Stomach (tissue), 9 donors: ENCODE data around the gene IRAK1. TPM values are rescaled to one million over a fixed set of nuclear protein-coding genes. Genes with fewer than 3 reads are reported as not detected.

Experiments
- DNase-seq, 2 donors: peaks; one replicate each; pipeline versions ENCODE4 v3.0.0 to v3.0.0-alpha.2; 2013 to 2019
- H3K27ac ChIP-seq, 5 donors: fragments of 200-600 bp in 4 of 5; sonication (generic) in 4 of 5; one replicate each; pipeline ENCODE4 v1.5.1; 2013 to 2019; ENCODE audit warnings: mild to moderate bottlenecking in 1 of 5, moderate library complexity in 1 of 5
- H3K27me3 ChIP-seq, 3 donors: fragments of 200-600 bp; sonication (generic); one replicate each; pipeline ENCODE4 v1.5.1; 2017 to 2019; ENCODE audit warnings: mixed run types in 1 of 3
- H3K36me3 ChIP-seq, 4 donors: fragments of 200-600 bp; sonication (generic); 1 replicate in 3 of 4; 2 replicates in 1 of 4; pipeline ENCODE4 v1.5.1; 2016 to 2019
- H3K4me1 ChIP-seq, 4 donors: fragments of 200-600 bp; sonication (generic); one replicate each; pipeline ENCODE4 v1.5.1; 2016 to 2019
- H3K4me3 ChIP-seq, 4 donors: fragments of 200-600 bp; sonication (generic) in 3 of 4; one replicate each; pipeline ENCODE4 v1.5.1; 2016 to 2019; ENCODE audit warnings: mild to moderate bottlenecking in 1 of 4
- H3K9me3 ChIP-seq, 4 donors: fragments of 200-600 bp; sonication (generic); one replicate each; pipeline ENCODE4 v1.5.1; 2016 to 2019
- EP300 ChIP-seq: sonication (generic); formaldehyde crosslinking; IDR thresholded peaks from one replicate; pipeline ENCODE4 v1.6.1; 2017; ENCODE audit warnings: antibody characterized with exemption
- POLR2A ChIP-seq, 4 donors: fragments of 450-650 bp; IDR thresholded peaks; one replicate each; pipeline ENCODE4 v1.6.1; 2016; ENCODE audit warnings: antibody characterized with exemption in 4 of 4, control low read depth in 2 of 4, mild to moderate bottlenecking in 1 of 4, moderate library complexity in 1 of 4
- POLR2AphosphoS5 ChIP-seq, 3 donors: sonication (generic); formaldehyde crosslinking; IDR thresholded peaks; one replicate each; pipeline ENCODE4 v1.6.1; 2016; ENCODE audit warnings: antibody characterized with exemption in 3 of 3
- WGBS, 5 donors: extraction: QIAGEN DNeasy Blood & Tissue Kit in 3 of 5; methylation state at CpG; one replicate each; pipeline versions ENCODE4 v1.1.5 to v1.1.7; 2013 to 2018; 5-methylcytosine and 5-hydroxymethylcytosine counted together
- intact Hi-C: fragments of 100-400 bp; cut with DNase I; formaldehyde crosslinking; loops from one replicate; pipeline ENCODE4 v1.15.1; 2023; ENCODE audit warnings: low total_unique reads
- polyA plus RNA-seq, 3 donors: library from polyadenylated mRNA; stranded (reverse); fragments of 200-250 nt; gene quantifications; one replicate each; pipeline ENCODE4 v1.2.3, GENCODE V29; 2013
- total RNA-seq, 5 donors: library from RNA; depleted of rRNA; stranded (reverse); fragments of >200 nt; gene quantifications; one replicate each; pipeline versions ENCODE4 v1.1.0 to v1.2.3, GENCODE V29; 2014 to 2016
- TF ChIP-seq, protein P1 (sequence below), 7 experiments: fragments of 450-650 bp in 4 of 7; fragments of 200-600 bp in 3 of 7; sonication (generic) in 3 of 7; IDR thresholded peaks; one replicate each; pipeline ENCODE4 v1.5.1; 2016 to 2019; ENCODE audit warnings: antibody characterized with exemption in 7 of 7, control low read depth in 2 of 7, mild to moderate bottlenecking in 1 of 7
- donor health status: healthy with polysubstance abuse.
- donor health status: Bipolar disorder and iron deficiency.
- donor health status: healthy.

IRAK1 gene
- total and polyA plus RNA-seq, 8 donors: 25.5 to 211 (median 66.9) TPM

DNA sequence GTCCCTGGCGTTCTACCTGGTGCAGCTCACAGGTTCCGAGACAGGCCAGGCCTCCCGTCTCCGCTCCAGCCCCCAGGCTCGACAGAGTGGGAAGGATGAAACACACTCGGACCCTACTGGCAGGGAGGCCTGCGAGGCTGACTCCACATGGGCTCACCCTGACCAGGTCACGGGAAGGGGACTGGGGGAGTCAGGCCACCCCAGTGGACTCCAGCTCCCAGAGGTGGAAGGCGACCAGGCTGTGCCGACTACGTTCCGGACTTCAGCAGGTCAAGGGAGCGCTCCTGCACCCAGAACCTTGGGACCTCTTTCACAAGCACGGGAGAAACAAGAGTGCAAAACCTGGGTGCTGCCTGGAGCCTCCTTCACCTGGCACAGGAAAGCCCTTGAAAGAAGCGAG lies 4.6 kb upstream of the IRAK1 start:
- Histone ChIP-seq H3K27ac (peak overlapping the region in 1 of 5 donors; percentile 27), H3K36me3 (peaks cover 0 to 23% (median 16%) of the 10 kb centered on the region in 4 donors), H3K9me3 (no peaks in the 10 kb centered on the region), H3K4me3 (no peak overlapping the region), H3K27me3 (peaks cover 0 to 5% (median 0%) of the 10 kb centered on the region in 3 donors), H3K4me1 (peaks cover 0 to 47% (median 25%) of the 10 kb centered on the region in 4 donors)
- DNase-seq: no peak
- no peak for TF ChIP-seq EP300
- TF ChIP-seq, protein P1, sequence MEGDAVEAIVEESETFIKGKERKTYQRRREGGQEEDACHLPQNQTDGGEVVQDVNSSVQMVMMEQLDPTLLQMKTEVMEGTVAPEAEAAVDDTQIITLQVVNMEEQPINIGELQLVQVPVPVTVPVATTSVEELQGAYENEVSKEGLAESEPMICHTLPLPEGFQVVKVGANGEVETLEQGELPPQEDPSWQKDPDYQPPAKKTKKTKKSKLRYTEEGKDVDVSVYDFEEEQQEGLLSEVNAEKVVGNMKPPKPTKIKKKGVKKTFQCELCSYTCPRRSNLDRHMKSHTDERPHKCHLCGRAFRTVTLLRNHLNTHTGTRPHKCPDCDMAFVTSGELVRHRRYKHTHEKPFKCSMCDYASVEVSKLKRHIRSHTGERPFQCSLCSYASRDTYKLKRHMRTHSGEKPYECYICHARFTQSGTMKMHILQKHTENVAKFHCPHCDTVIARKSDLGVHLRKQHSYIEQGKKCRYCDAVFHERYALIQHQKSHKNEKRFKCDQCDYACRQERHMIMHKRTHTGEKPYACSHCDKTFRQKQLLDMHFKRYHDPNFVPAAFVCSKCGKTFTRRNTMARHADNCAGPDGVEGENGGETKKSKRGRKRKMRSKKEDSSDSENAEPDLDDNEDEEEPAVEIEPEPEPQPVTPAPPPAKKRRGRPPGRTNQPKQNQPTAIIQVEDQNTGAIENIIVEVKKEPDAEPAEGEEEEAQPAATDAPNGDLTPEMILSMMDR (IDR thresholded peaks at IDR 0.05): no peak
- no peak for TF ChIP-seq POLR2AphosphoS5 (IDR thresholded peaks at IDR 0.05)
- WGBS, 5 donors: 78 to 98% (median 93%) methylated on average over 7 to 15 of the region's 15 CpGs
- intact Hi-C loops: no loop called here

DNA sequence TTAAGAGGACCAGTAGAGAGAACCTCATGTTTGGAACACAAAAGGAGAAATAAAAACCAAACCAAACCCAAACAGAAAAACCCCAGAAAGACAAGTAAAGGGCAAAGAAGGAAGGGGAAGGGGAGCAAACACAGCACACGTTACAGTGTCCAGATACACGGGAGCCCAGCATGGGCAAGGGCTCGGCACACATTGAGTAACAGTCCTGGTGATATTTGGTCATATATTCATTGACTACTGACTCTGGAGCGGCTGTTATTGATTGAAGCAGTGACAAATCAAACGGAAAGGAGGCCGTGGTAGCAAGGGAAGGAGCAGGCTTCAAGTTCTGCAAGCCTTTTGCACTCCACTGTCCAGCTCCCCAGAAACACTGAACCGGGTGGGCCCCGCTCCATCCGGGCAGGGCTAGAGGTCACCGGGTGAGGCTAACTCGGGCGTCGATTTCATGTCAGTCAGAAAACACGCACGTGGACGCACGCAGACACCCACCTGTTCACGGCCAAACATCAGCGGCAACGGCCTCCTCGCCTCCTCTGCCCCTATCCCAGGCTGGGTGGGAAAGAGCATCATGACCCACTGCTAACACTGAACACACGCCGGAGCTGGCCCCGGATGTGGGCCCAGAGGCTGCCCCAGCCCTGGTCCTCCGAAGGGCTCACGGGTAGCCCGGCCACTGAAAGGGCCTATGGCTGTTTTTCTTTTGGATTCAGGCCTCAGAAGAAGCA lies 3.7 kb upstream of the IRAK1 start:
- Histone ChIP-seq H3K36me3 (peaks cover 0 to 16% (median 11%) of the 10 kb centered on the region in 4 donors), H3K4me3 (no peak overlapping the region), H3K4me1 (peaks cover 5 to 47% (median 29%) of the 10 kb centered on the region in 4 donors), H3K27ac (peak overlapping the region in 3 of 5 donors; percentile 1 to 27 (median 18)), H3K9me3 (no peaks in the 10 kb centered on the region), H3K27me3 (peaks cover 0 to 5% (median 0%) of the 10 kb centered on the region in 3 donors)
- TF ChIP-seq POLR2A (IDR thresholded peaks at IDR 0.05) (no peak), POLR2AphosphoS5 (IDR thresholded peaks at IDR 0.05) (no peak), EP300 (no peak)
- TF ChIP-seq, protein P1 (IDR thresholded peaks at IDR 0.05): no peak
- intact Hi-C loops: no loop called here
- 52 to 74% (median 61%) methylated on average over 9 to 27 of the region's 27 CpGs for WGBS, 5 donors
- DNase-seq: no peak

DNA sequence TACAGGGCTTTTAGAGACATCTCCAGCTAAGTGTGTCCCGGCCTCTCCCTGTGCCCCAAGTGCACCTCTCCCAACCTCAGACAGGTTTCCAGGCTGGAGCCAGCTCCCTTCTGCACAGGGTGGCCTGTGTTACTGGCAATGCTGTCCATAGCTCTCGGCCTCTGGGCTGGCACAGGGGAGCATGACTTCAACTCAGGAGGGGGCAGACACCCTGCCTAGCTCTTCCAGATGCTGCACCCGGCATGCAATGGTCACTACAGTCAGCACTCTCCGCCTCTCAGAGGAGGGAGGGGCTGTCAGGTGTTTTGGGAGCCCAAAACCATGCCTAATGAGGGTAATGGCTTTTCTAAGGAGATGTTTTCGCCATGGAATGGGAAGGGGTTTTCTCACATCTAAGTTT lies 2.4 kb upstream of the IRAK1 start:
- peaks cover 0 to 5% (median 0%) of the 10 kb centered on the region in 3 donors for H3K27me3 ChIP-seq
- no peak for DNase-seq
- H3K4me3 ChIP-seq: no peak overlapping the region
- intact Hi-C loops: no loop called here
- TF ChIP-seq POLR2A (IDR thresholded peaks at IDR 0.05) (no peak), POLR2AphosphoS5 (IDR thresholded peaks at IDR 0.05) (no peak), EP300 (no peak)
- TF ChIP-seq, protein P1 (IDR thresholded peaks at IDR 0.05): no peak
- 58 to 83% (median 74%) methylated on average over 4 to 5 of the region's 5 CpGs for WGBS, 5 donors
- H3K27ac ChIP-seq: peak overlapping the region in 2 of 5 donors; percentile 17 to 18
- no peaks in the 10 kb centered on the region for H3K9me3 ChIP-seq
- peaks cover 5 to 54% (median 35%) of the 10 kb centered on the region in 4 donors for H3K4me1 ChIP-seq
- H3K36me3 ChIP-seq: peaks cover 0 to 20% (median 8%) of the 10 kb centered on the region in 4 donors

DNA sequence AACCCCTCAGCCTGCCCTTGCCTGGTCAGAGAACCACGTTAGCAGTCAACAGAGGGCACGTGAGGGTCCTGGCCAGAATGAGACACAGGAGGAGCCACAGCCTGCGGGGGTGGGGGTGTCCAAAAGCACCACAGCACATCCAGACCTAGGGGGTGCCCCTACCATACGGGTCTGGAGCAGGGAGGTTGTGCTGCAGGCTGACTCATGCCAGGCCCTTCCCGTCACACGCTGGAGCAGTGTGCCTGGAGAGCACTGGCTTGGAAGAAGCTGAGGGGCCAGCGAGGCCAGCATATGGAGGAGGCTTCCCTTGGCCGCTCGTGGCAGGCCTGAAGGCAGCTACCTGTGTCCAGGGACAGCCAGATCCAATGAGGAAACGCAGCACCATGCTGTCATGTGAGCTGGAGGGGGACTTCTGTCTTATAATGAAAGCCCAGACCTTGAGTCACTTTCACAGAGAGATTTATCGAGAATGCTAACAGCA lies 1.5 kb upstream of the IRAK1 start:
- intact Hi-C loops: no loop called here
- Histone ChIP-seq H3K9me3 (no peaks in the 10 kb centered on the region), H3K4me1 (peaks cover 5 to 54% (median 35%) of the 10 kb centered on the region in 4 donors), H3K27me3 (peaks cover 0 to 5% (median 0%) of the 10 kb centered on the region in 3 donors), H3K36me3 (peaks cover 0 to 20% (median 15%) of the 10 kb centered on the region in 4 donors), H3K27ac (peak overlapping the region; percentile 14 to 96 (median 86)), H3K4me3 (no peak overlapping the region)
- DNase-seq: peak in 1 of 2 donors; percentile 24
- TF ChIP-seq POLR2A (IDR thresholded peaks at IDR 0.05): no peak
- TF ChIP-seq EP300: no peak
- TF ChIP-seq, protein P1 (IDR thresholded peaks at IDR 0.05): no peak
- no peak for TF ChIP-seq POLR2AphosphoS5 (IDR thresholded peaks at IDR 0.05)
- WGBS, 5 donors: 59 to 77% (median 66%) methylated on average over 7 to 11 of the region's 11 CpGs
